Caki2 (cell line): ENCODE measurements around the gene LETMD1. TPM values are rescaled to one million over a fixed set of nuclear protein-coding genes. Genes with fewer than 3 reads are reported as not detected.

Experiments
- DNase-seq: peaks from one replicate; pipeline ENCODE4 v3.0.0-alpha.2; 2015; ENCODE audit warnings: low read depth
- in situ Hi-C: cut with HindIII; loops from 2 replicates; pipeline ENCODE4 v1.10.0; 2016; ENCODE audit warnings: low sequenced_read_pairs, low pct_unique_long_range_greater_than_20kb, mixed read lengths
- total RNA-seq: library from RNA; depleted of rRNA; stranded (reverse); fragments of >200 nt; shearing (Covaris generic); gene quantifications from 2 replicates; pipeline ENCODE4 v1.2.3, GENCODE V29; 2014; ENCODE audit warnings: low replicate concordance; rRNA removed

LETMD1 gene
- total RNA-seq, 1 experiment from 2014 or later = 67.4 TPM

GRCh38 chr12:51108136-51108535, 60.0 kb downstream of the LETMD1 start:
- in situ Hi-C loops = no loop called here

More at GRCh38 chr12:51108136-51108535, 60.0 kb downstream of the LETMD1 start:
- DNase-seq = no peak

Other genes starting within 250 kb of the LETMD1 start
- gene TMPRSS12, start 205.4 kb upstream of the LETMD1 start, total RNA-seq = not detected in 2 replicates
- gene HIGD1C, start 95.8 kb upstream of the LETMD1 start, total RNA-seq = not detected in 2 replicates
- gene SLC11A2, start 21.9 kb upstream of the LETMD1 start, total RNA-seq = 25.9 and 41.4 TPM in 2 replicates
- gene CSRNP2, start 35.3 kb downstream of the LETMD1 start, total RNA-seq = 11.0 and 31.2 TPM in 2 replicates
- 24.0 and 26.0 TPM in 2 replicates for gene TFCP2, start 124.8 kb downstream of the LETMD1 start, total RNA-seq
- 1.6 and 4.4 TPM in 2 replicates for gene POU6F1, start 169.7 kb downstream of the LETMD1 start, total RNA-seq
- 233 and 309 TPM in 2 replicates for gene DAZAP2, start 190.5 kb downstream of the LETMD1 start, total RNA-seq
- gene SMAGP, start 222.1 kb downstream of the LETMD1 start, total RNA-seq = 0.43 and 2.0 TPM in 2 replicates